HG02970 (cell line): Measurements from ENCODE around the gene FCER1G.
"Not testable (repeated sequence)": the region's sequence is repeated elsewhere in the genome, so short reads cannot be mapped to it uniquely, and the experiment has no call there.

Experiments
- ATAC-seq: cut with Tn5 transposase; IDR thresholded peaks from one replicate; pipeline ENCODE4 v1.9.1; 2021; ENCODE audit warnings: mild to moderate bottlenecking, moderate library complexity, moderate number of reproducible peaks; ENCODE audit not compliant: unreplicated experiment, low FRiP score

The FCER1G gene

DNA sequence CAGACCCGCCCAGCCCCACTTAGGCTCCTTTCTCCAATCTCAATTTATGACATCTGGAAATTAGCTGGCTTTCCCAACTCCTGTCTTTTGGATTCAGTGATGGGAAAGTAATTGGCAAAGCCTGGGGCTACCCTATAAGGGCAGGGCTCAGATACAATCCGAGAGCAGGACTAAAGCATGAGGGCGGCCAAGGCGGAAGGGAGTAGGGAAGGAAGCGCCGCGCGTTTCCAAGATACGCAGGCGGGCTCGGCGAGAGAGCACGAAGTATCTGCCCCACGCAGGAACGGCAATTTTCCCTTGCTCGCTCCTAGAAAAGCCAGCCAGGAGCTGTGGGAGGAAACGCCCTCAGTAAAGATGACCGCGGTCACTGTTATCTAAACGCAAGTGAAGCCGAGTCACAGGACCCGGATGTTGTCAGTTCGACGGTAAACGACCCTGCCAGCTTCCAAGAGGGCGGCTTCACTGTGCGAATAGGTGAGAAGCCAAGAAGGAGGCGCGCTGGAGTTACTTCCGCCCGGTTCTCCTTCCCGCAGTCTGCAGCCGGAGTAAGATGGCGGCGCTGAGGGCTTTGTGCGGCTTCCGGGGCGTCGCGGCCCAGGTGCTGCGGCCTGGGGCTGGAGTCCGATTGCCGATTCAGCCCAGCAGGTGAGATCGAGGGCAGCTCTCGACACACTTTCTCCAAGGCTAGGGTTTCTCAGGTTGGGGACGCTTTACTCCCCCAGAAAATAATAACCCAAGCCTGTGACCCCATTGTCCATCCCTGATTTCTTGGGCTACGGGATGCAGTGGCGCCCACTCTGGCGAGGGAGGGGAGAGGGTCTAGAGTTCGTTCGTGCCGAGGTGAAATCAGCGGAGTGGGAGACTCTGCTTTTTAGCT, 13.0 kb upstream of the FCER1G start, which contains the start of gene NDUFS2:
Gene NDUFS2 (plus strand): TSS at position 532 of the 877 bp plus-strand sequence. CDS start 19 bp downstream, at position 551.
- ATAC-seq, result peak; percentile 92

DNA sequence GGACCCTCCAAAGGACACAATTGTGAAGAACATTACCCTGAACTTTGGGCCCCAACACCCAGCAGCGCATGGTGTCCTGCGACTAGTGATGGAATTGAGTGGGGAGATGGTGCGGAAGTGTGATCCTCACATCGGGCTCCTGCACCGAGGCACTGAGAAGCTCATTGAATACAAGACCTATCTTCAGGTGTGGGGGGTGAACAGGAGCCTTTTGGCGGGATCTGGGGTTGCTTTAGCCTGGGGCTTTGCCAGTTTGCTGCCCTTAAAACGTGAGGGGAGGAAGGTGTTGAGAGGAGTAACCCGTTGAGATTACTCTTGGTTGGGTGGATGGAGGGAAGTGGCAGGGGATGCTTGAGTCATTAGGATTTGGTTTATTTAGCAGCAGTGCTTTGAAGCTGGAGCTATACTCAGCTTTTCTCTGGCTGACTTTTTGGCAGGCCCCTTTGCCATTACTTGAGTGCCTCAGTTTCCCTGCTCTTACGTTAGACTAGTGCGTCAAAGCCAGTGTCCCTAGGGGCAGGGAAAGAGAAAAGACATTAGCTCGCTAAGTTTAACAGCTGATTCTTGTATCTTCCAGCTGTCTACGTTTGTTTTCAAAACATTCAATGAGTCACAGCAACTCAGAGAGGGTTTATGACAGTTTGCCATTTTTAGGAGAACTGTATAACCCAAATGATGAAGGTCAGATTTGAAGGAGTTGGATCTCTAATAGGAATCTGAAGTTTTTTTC, 8.5 kb upstream of the FCER1G start:
- ATAC-seq, result no peak

DNA sequence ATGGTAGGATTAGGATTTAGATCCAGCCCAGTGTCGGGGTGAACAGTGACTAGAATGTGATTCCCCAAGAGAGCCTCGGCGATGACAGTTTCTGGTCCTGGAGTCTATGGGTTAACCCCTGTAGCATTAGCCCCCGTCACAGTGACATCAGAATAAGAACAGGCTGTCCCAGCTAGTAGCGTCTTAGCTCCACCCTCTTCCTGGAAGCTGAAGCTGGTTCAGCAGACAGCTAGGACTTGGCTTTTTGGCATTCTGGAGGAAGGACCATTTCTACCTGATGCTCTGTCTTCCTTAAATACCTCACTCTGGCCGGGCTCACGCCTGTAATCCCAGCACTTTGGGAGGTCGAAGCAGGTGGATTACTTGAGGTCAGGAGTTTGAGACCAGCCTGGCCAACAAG, 7.9 kb upstream of the FCER1G start:
- no peak for ATAC-seq

DNA sequence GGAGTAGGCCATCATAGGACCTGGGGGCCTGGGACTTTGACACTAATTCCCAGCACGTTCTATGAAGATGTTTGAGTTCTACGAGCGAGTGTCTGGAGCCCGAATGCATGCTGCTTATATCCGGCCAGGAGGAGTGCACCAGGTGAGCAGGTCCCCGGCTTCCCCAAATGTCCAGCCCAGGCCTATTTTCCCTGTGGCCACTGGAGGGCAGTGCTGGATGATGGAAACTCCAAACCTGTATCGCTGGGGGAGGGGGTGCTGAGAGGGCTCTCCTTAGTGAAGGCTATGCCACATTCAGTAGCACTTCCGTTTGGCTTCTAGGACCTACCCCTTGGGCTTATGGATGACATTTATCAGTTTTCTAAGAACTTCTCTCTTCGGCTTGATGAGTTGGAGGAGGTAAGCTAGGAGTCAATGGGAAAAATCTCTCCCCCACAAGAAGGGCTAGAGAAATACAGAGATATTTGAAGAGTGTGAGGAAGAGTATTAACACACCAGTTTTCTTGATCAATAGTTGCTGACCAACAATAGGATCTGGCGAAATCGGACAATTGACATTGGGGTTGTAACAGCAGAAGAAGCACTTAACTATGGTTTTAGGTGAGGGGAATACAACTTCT, 5.2 kb upstream of the FCER1G start:
- ATAC-seq, result no peak

DNA sequence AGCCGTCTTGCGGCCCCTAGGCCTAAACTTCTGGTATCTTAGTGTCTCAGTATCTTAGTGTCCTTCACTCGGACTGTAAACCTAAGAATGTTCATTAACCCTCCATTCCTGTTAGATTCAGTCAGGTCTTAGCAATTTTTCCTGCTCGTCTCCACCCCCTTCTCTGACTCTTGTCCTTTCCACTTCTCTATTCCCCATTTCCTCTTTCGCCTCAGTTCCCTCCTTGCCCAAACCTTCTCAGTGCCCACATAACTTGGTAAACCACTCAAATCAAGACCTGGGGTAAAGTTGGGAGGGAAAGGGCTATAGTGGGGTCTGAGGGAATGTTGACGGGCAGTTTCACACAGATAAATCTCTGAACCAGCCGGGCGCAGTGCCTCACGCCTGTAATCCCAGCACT, 726 bp upstream of the FCER1G start:
- no peak for ATAC-seq

DNA sequence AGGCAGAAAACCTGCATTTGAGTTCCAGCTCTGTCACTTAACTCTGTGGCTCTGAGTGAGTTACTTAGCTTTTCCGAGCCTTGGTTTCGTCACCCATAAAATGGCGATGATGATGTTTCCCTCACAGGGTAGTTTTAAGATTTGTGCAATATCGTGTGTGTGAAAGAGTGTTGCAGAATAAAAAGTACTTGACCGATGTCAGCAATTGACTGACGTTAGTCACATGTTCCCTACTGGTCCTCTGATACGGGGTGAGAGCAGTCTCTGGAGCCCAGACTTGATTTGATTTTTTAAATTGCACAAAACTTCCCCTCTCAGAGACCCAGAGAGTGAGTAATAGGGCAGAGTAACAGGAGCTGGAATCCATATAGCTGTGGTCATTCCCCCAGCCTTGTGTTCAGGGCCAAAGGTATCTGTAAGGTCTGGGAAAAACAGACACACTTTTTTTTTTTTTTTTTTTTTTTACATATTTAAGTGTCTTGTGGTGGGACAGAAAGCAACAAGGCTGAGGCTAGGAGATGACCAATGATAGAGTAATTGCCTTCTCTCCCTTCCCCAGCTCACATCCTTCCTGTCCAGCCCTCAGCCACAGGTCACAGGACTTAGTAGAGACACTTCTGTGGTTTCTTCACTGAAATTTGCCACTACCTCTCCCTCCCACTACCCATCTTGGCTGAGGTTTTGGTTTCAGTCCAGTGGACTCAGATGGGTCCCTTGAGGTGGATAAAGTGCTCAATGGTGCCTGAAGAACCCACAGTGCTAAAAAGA, 2.0 kb downstream of the FCER1G start:
- peak; percentile 59 for ATAC-seq

DNA sequence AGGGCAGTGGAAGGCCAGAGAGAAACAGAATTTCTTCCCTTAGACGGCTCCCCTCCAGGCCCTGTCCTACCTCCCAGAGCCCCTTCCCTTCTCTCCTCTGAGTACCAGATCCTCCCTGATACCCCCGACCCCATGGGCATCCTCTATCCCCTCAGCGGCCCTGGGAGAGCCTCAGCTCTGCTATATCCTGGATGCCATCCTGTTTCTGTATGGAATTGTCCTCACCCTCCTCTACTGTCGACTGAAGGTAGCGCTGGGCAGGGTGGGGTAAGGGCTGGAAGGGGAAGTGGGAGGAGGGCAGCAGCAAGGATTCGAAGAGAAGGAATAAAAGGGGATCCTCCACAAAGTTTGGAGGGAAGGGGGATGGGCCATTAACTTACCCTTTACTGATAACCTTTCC, 2.7 kb downstream of the FCER1G start:
- peak; percentile 9 for ATAC-seq

DNA sequence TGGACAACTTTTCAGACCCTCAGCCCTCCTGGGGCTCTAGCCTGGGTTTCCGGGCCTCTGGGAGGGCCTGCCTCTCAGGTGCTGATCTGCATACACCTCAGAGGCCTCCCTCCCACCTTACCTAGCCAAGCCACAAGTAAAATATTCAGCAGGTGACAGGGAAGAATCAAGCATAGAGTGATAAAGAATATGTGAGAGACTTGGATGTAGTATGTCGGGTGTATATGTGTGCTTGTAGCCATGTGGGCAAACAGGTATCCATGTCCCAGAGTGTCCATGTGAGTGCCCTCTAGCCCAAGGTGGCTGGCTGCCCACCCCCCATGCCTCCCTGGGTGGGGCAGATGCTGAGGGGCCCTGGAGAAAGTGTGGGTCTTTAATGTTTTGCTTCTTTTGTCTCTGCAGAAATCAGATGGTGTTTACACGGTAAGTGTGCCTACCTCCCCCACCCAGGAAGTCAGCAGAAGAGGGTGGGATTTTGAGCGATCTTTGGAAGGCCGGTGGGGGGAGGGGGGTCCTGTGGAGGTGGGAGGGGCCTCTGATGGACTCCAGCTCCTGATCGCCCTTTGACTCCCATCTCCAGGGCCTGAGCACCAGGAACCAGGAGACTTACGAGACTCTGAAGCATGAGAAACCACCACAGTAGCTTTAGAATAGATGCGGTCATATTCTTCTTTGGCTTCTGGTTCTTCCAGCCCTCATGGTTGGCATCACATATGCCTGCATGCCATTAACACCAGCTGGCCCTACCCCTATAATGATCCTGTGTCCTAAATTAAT, 3.4 kb downstream of the FCER1G start:
- no peak for ATAC-seq

DNA sequence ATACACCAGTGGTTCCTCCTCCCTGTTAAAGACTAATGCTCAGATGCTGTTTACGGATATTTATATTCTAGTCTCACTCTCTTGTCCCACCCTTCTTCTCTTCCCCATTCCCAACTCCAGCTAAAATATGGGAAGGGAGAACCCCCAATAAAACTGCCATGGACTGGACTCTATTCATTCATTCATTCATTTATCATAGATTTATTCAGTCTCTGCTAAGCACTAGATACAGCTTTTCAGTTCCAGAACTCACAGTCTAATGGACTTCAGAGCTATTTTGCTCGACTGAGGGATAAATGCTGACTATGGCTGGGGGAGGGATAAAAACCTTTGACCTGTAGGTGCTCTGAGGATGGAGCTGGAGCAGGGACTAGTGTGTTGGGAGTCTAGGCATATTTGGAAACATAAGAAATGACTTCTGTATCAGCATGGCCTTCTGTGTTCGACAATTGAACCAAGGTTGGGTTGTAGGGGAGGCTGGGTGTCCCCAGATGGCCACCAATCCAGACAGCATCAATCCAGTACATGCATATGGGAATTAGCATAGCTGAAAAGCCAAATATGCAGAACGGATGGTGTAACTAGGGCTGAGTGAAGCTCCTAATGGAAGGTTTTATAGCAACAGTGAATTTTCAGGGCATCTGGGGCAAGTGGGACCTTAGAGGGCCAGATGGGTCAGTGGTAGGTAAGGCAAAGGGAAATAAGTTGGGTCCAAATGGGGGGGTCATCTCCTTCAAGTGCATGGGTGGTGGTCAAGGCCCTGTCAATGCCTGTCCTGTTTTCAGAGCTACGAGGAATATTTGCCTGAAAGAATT, 4.2 kb downstream of the FCER1G start:
- ATAC-seq, result no peak

DNA sequence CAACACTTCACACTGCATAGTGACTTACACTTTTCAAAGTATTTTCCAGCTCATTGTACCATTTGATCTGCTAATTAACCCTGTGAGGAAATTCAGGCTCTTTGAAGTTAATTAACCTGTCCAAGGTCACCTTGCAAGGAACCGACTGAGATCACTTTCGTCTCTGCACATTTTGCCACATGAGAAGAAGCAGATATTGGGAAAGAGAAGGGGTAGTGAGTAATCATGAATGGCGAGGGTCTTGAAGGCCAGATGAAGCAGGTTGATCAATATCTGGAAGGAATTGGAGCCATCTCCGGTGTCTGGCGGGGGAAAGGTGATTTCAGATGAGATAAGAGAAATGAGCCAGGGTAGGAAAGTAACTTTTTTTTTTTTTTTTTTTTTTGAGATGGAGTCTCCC, 4.9 kb downstream of the FCER1G start:
- ATAC-seq, result no peak

DNA sequence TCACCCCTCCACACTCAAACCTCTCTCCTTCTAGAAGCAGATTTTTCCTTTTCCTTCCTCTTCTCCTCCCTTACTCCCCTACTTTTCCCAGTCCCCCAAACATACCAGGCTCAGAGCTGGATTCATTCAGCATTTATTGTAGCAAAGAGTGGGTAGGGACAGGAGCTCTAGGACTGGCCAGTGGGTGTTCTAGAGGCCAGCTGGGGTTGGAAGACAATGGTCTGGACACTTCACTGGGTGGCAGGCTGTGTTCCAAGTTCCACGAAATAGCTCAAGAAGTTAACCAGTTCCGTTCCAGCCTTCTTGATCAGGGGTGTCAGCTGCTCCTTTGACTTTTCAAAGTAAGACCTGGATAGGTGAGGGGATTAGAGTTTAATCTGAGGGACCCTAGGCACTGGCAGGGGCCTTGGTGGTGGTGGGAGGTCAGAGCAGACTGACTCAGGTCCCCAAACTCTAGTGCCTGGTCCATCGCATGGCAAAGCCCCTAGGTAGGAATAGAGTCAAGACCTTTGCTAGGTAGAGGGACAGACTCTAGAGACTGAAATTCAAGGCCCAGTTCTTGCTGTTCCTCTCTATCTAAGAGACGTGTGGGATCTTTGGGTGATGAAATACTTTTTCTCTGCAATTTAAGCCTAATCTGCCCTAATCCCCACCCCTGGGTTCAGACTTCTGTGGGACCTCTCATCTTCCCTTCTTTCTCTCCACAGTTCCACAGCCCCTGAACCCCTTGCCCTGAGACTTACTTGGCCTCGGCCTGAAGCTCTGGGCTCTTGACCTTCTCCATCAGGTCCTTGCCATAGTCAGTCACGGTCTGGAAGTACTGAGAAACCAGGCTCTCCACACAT, 7.3 kb downstream of the FCER1G start:
- no peak for ATAC-seq

DNA sequence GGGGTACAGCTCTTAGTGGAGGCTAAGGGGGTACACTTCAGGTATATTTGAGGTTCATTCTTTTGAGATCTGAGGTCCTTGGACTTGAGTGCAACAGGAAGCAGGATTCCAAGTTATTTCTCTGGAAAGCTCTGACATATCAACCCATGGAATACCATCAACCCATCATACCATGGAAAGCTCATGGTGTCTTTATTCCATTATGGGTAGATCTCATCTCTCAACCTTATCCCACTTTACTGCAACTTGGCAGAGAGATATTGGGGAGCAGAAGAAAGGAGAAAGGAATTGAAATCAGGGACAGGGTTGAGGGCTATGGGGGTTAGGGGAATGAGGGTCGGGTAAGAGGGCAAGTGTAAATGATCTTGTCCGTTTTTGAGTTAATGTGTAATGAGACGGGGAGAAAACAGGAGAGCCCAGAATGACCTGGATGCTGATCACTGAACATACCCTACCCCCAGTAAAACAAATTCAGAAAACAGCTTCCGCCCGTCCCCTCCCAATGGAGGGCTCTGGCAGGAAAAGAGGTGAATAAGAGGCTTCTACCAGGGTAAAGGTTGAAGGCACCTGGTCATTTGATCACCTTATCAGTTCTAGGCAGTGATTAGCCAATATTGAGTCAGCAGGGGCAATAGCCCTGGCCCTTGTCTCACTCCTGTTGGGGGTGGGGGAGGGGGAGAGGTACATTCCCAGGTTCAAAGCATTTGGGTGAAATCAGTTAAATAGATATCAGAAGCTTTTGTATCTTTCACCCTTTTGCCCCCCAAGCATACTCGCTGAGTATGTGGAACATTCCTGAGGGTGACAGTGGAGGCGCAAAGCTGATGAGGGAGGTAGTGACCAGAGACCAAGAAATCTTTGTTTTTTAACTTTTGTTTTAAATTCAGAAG, 9.0 kb downstream of the FCER1G start:
- ATAC-seq, result no peak

DNA sequence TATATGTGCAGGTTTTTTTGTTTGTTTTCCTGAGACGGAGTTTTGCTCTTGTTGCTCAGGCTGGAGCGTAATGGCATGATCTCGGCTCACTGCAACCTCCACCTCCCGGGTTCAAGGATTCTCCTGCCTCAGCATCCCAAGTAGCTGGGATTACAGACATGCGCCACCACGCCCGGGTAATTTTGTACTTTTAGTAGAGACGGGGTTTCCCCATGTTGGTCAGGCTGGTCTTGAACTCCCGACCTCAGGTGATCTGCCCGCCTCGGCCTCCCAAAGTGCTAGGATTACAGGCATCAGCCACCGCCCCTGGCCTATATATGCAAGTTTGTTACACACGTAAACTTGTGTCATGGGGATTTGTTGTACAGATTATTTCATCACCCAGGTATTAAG, 9.6 kb downstream of the FCER1G start:
- not testable (repeated sequence) for ATAC-seq

DNA sequence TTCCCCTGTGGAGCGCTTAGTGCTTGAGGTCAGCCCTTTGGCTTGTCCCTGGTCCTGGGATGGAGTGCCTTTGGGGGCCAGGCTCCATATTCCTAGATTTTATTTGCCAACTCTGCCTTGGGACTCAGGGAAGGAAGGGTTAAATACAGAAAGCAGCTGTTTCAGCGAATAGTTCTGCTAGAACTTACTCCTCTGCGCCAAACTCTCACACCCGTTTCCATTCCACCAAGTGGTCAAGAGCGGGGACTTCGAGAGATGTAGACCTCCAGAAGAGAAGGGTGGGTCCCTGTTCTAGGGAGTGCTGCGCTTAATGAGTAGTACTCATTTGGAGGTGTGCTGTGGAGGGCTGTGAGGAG, 10.1 kb downstream of the FCER1G start:
- ATAC-seq, result peak; percentile 2

DNA sequence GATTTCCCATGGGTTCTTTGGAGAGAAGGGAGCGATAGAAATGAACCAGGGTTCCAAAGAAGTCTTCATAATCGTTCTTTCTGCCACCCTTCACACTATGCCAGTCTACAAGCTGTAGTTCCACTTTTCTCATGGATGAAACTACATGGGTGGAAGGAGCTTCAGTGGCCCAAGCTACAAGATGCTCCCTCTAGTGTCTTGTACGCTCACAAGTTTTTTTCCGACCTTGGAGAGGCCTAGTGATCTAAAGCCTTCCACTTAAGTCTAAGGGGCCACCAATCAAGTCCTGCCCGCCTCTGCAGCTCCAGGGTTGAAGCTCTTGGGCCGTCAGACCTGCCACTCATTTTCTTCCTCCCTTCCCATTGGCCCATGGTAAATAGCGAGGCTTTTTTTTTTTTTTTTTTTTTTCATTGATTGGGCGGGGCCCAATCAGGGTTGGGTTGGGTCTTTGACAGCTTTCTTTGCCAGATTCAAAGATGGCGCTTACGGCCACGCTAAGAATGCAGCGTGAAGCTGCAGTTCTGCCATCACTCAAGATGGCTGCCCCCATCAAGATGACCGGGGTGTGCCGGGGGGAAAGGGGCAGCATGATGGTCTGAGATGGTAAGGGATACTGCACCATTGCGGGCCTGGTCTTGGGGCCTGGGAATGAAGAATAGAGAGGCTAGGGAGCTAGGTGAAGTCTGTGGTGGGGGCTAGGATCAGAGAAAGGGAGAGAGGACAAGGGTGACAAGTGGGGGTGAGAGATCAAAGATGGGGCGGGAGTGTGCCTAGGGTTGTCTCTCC, 10.6 kb downstream of the FCER1G start, which contains the start of gene TOMM40L:
Gene TOMM40L (plus strand): TSS at position 527 of the 786 bp plus-strand sequence. CDS start 430 bp downstream, outside the sequence.
- ATAC-seq, result peak; percentile 97

DNA sequence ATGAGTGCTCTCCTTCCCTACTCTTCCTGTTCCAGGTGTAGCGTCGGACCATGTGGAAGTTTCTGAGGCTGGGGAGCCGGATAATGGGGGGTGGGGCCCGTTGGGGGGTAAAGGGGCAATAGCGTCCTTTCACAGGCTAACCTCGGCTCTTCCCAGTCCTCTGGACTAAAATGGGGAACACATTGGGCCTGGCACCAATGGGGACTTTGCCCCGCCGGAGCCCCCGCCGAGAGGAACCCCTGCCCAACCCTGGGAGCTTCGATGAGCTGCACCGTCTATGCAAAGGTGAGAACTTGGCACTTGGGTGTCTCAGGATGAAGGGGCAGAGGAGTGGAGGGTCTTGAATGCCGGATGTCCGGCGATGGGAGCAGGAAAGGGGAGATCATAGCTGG, 11.2 kb downstream of the FCER1G start:
- no peak for ATAC-seq
